KMS-11 (cell line): Measurements from ENCODE around the gene NHSL1.

Source experiments
- H2AFZ ChIP-seq: fragments of 200-600 bp; sonication (generic); 2 replicates; pipeline ENCODE4 v1.6.1; 2016; ENCODE audit warnings: antibody characterized with exemption, mixed run types, low read depth
- H3K27ac ChIP-seq: fragments of 200-600 bp; sonication (generic); 2 replicates; pipeline ENCODE4 v1.6.1; 2016; ENCODE audit warnings: mild to moderate bottlenecking, mixed run types
- H3K27me3 ChIP-seq: fragments of 200-600 bp; sonication (generic); 2 replicates; pipeline ENCODE4 v1.6.1; 2017; ENCODE audit warnings: mild to moderate bottlenecking, low read depth, mixed run types, moderate library complexity; ENCODE audit not compliant: insufficient read depth
- H3K36me3 ChIP-seq: fragments of 200-600 bp; sonication (generic); 2 replicates; pipeline ENCODE4 v1.6.1; 2017; ENCODE audit warnings: mild to moderate bottlenecking, mixed run types; ENCODE audit not compliant: insufficient read depth
- H3K4me1 ChIP-seq: fragments of 200-600 bp; sonication (generic); 2 replicates; pipeline ENCODE4 v1.6.1; 2016; ENCODE audit warnings: mild to moderate bottlenecking, low read depth, mixed run types; ENCODE audit not compliant: poor library complexity, severe bottlenecking
- H3K4me2 ChIP-seq: fragments of 200-600 bp; sonication (generic); 2 replicates; pipeline ENCODE4 v1.7.0; 2016; ENCODE audit warnings: mild to moderate bottlenecking, mixed run types
- H3K4me3 ChIP-seq: fragments of 200-600 bp; sonication (generic); IDR thresholded peaks from 2 replicates; pipeline ENCODE4 v1.6.1; 2017; ENCODE audit warnings: low read depth, low read length, mixed read lengths; ENCODE audit not compliant: insufficient read depth
- H3K79me2 ChIP-seq: fragments of 200-600 bp; sonication (generic); 2 replicates; pipeline ENCODE4 v1.6.1; 2016; ENCODE audit warnings: low read depth, mixed run types; ENCODE audit not compliant: insufficient read depth
- H3K9ac ChIP-seq: fragments of 200-600 bp; sonication (generic); 2 replicates; pipeline ENCODE4 v1.6.1; 2016; ENCODE audit warnings: mild to moderate bottlenecking, mixed run types
- H4K20me1 ChIP-seq: fragments of 200-600 bp; sonication (generic); 2 replicates; pipeline ENCODE4 v1.6.1; 2016; ENCODE audit warnings: mild to moderate bottlenecking, mixed run types; ENCODE audit not compliant: insufficient read depth
- TF ChIP-seq, protein P1 (sequence below): fragments of 200-600 bp; sonication (generic); conservative IDR thresholded peaks from 2 replicates; pipeline ENCODE4 v1.6.1; 2017; ENCODE audit warnings: low read depth, mild to moderate bottlenecking, antibody characterized with exemption, low read length, moderate library complexity, mixed read lengths

Gene NHSL1

DNA sequence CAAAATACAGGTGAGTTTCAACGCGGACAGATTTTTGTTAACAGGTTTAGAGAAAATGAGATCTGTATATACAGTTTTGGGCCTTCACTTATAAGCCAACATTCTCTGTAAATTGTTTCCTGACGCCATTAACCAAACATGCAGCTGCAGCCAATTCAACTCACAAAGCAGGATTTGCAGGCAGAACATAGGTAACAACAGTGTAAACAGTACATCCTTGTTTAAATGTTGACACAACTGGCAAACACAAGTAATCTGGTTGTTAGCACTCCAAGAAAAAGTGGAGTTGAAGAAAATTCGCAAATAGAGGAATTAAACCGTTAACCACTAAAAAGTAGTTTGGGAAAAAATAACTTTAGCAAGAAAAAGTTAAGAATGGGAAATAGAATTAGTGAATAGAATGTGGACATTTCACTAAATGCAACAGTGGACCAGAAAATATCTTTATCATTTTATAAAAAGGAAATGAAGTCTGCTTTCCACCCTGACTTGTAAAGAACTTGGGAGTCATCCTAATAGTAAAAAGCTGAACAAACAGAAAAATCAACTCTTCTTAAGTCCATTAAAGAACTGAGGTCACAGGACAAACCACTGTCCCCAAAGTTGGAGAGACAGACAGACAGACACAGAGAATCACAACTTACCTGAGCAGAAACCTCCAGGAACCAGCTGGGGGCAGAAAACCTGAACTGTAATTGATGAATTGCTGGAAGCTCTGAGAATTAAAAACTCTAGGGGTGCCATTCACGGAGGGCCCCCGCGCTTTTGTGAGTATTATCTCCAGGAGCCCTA is 111.5 kb downstream of the NHSL1 start:
- Histone ChIP-seq H4K20me1 (no peaks in the 10 kb centered on the region), H3K79me2 (no peaks in the 10 kb centered on the region), H3K36me3 (no peaks in the 10 kb centered on the region), H3K4me2 (no peak overlapping the region), H3K27me3 (no peaks in the 10 kb centered on the region), H3K4me3 (no peak overlapping the region), H3K4me1 (no peaks in the 10 kb centered on the region), H2AFZ (no peak overlapping the region), H3K27ac (no peak overlapping the region), H3K9ac (no peak overlapping the region)
- TF ChIP-seq, protein P1, sequence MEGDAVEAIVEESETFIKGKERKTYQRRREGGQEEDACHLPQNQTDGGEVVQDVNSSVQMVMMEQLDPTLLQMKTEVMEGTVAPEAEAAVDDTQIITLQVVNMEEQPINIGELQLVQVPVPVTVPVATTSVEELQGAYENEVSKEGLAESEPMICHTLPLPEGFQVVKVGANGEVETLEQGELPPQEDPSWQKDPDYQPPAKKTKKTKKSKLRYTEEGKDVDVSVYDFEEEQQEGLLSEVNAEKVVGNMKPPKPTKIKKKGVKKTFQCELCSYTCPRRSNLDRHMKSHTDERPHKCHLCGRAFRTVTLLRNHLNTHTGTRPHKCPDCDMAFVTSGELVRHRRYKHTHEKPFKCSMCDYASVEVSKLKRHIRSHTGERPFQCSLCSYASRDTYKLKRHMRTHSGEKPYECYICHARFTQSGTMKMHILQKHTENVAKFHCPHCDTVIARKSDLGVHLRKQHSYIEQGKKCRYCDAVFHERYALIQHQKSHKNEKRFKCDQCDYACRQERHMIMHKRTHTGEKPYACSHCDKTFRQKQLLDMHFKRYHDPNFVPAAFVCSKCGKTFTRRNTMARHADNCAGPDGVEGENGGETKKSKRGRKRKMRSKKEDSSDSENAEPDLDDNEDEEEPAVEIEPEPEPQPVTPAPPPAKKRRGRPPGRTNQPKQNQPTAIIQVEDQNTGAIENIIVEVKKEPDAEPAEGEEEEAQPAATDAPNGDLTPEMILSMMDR, result no peak

DNA sequence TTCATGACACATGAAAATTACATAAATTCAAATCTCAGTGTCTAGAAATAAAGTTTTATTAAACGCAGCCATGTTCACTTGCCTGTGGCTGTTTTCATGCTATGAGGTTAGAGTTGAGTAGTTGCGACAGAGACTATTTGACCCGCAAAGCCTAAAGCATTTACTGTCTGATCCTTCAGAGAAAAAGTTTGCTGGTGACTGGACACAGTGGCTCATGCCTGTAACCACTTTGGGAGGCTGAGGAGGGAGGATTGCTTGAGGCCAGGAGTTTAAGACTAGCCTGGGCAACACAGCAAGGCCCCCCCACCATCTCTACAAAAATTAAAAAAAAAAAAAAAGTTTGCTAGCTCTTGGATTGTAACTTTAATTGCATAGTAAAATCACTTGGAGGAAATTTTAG is 112.4 kb downstream of the NHSL1 start:
- Histone ChIP-seq H3K4me3 (no peak overlapping the region), H2AFZ (no peak overlapping the region), H3K27me3 (no peaks in the 10 kb centered on the region), H3K27ac (no peak overlapping the region), H3K79me2 (no peaks in the 10 kb centered on the region), H3K4me2 (no peak overlapping the region), H3K4me1 (no peaks in the 10 kb centered on the region), H3K9ac (no peak overlapping the region), H4K20me1 (no peaks in the 10 kb centered on the region), H3K36me3 (no peaks in the 10 kb centered on the region)
- TF ChIP-seq, protein P1, result no peak

DNA sequence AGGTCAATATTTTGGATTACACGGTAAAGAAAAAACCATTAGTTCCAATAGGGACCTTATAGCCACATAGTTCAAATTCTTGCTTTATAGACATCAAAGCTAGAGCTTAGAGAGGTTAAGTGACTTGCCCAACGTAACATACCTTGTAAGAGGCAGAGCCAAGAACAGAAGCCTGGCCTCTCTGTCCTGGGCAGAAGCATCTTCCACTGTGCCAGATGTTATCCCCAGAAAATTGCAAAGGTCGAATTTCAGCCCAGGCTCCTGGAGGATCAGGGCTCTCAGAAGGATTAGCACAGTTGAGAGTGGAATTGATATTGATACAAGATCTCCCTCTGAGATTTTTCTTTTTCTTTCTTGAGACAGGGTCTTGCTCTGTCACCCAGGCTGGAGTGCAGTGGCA is 115.5 kb downstream of the NHSL1 start:
- TF ChIP-seq, protein P1, result no peak
- no peak overlapping the region for H3K4me2 ChIP-seq
- H3K27ac ChIP-seq, result no peak overlapping the region
- no peaks in the 10 kb centered on the region for H3K27me3 ChIP-seq
- no peak overlapping the region for H2AFZ ChIP-seq
- H4K20me1 ChIP-seq, result no peaks in the 10 kb centered on the region
- H3K79me2 ChIP-seq, result no peaks in the 10 kb centered on the region
- H3K4me1 ChIP-seq, result no peaks in the 10 kb centered on the region
- no peak overlapping the region for H3K9ac ChIP-seq
- H3K36me3 ChIP-seq, result no peaks in the 10 kb centered on the region
- H3K4me3 ChIP-seq, result no peak overlapping the region

- H3K4me1 ChIP-seq, result no peaks in the 10 kb centered on the region
- no peak overlapping the region for H3K4me3 ChIP-seq
- no peaks in the 10 kb centered on the region for H3K79me2 ChIP-seq
- no peak overlapping the region for H3K9ac ChIP-seq
- H3K27ac ChIP-seq, result no peak overlapping the region
- no peak overlapping the region for H2AFZ ChIP-seq
- no peaks in the 10 kb centered on the region for H3K27me3 ChIP-seq
- TF ChIP-seq, protein P1, result no peak
- H4K20me1 ChIP-seq, result no peaks in the 10 kb centered on the region
- H3K4me2 ChIP-seq, result no peak overlapping the region
- H3K36me3 ChIP-seq, result no peaks in the 10 kb centered on the region
Observed at GRCh38 chr6:138382498-138383265, 116.6 kb downstream of the NHSL1 start.
